Osteocyte (in vitro differentiated cells): Measurements from ENCODE around the gene RUSF1. TPM values are rescaled to one million over a fixed set of nuclear protein-coding genes. Genes with fewer than 3 reads are reported as not detected.

Experiments
- DNase-seq: peaks from one replicate; pipeline ENCODE4 v3.0.0; 2021; ENCODE audit warnings: mixed read lengths; ENCODE audit not compliant: unreplicated experiment; ENCODE audit errors: extremely low spot score
- H3K27ac Mint-ChIP-seq: one replicate; pipeline ENCODE4 v1.8.0; 2021; ENCODE audit warnings: mild to moderate bottlenecking, mixed read lengths; ENCODE audit not compliant: unreplicated experiment
- H3K27me3 Mint-ChIP-seq: one replicate; pipeline ENCODE4 v1.8.0; 2021; ENCODE audit warnings: mixed read lengths; ENCODE audit not compliant: unreplicated experiment
- H3K36me3 Mint-ChIP-seq: one replicate; pipeline ENCODE4 v1.8.0; 2021; ENCODE audit warnings: mixed read lengths; ENCODE audit not compliant: unreplicated experiment
- H3K4me1 Mint-ChIP-seq: one replicate; pipeline ENCODE4 v1.8.0; 2021; ENCODE audit warnings: mixed read lengths; ENCODE audit not compliant: unreplicated experiment
- H3K4me3 Mint-ChIP-seq: one replicate; pipeline ENCODE4 v1.8.0; 2021; ENCODE audit warnings: mild to moderate bottlenecking, moderate library complexity, mixed read lengths; ENCODE audit not compliant: unreplicated experiment
- H3K9me3 Mint-ChIP-seq: one replicate; pipeline ENCODE4 v1.8.0; 2021; ENCODE audit warnings: mixed read lengths; ENCODE audit not compliant: unreplicated experiment
- CTCF ChIP-seq: fragments of 200-600 bp; sonication (generic); IDR thresholded peaks from 2 replicates; pipeline ENCODE4 v1.5.0; 2021; ENCODE audit warnings: antibody characterized with exemption, mild to moderate bottlenecking, moderate library complexity
- total RNA-seq: library from RNA; stranded (reverse); gene quantifications from 2 replicates; pipeline ENCODE4 v1.2.1, GENCODE V29; 2021

Gene RUSF1
- total RNA-seq, 1 donor from 2014 or later: 72.5 TPM

GRCh38 chr16:31491778-31492418 lies 16.3 kb downstream of the RUSF1 start:
- peaks cover 9% of the 10 kb centered on the region for H3K4me1 Mint-ChIP-seq
- TF ChIP-seq CTCF: no peak
- H3K27ac Mint-ChIP-seq: no peak overlapping the region
- peaks cover 3% of the 10 kb centered on the region for H3K27me3 Mint-ChIP-seq
- no peak overlapping the region for H3K4me3 Mint-ChIP-seq
- no peaks in the 10 kb centered on the region for H3K9me3 Mint-ChIP-seq
- H3K36me3 Mint-ChIP-seq: peaks cover 34% of the 10 kb centered on the region
- no peak for DNase-seq

- DNase-seq: no peak
- no peak overlapping the region for H3K27ac Mint-ChIP-seq
- H3K4me3 Mint-ChIP-seq: no peak overlapping the region
- no peak for TF ChIP-seq CTCF
- H3K9me3 Mint-ChIP-seq: no peaks in the 10 kb centered on the region
- H3K27me3 Mint-ChIP-seq: peaks cover 3% of the 10 kb centered on the region
- H3K4me1 Mint-ChIP-seq: peaks cover 9% of the 10 kb centered on the region
- peaks cover 29% of the 10 kb centered on the region for H3K36me3 Mint-ChIP-seq
Measured at GRCh38 chr16:31489616-31490584, 18.3 kb downstream of the RUSF1 start.

GRCh38 chr16:31489298-31489564 lies 19.0 kb downstream of the RUSF1 start:
- no peaks in the 10 kb centered on the region for H3K9me3 Mint-ChIP-seq
- peaks cover 10% of the 10 kb centered on the region for H3K4me1 Mint-ChIP-seq
- DNase-seq: no peak
- TF ChIP-seq CTCF: no peak
- H3K4me3 Mint-ChIP-seq: no peak overlapping the region
- peaks cover 3% of the 10 kb centered on the region for H3K27me3 Mint-ChIP-seq
- no peak overlapping the region for H3K27ac Mint-ChIP-seq
- peaks cover 26% of the 10 kb centered on the region for H3K36me3 Mint-ChIP-seq

GRCh38 chr16:31488468-31489297 lies 19.5 kb downstream of the RUSF1 start:
- no peaks in the 10 kb centered on the region for H3K9me3 Mint-ChIP-seq
- no peak overlapping the region for H3K27ac Mint-ChIP-seq
- peaks cover 3% of the 10 kb centered on the region for H3K27me3 Mint-ChIP-seq
- H3K36me3 Mint-ChIP-seq: peaks cover 26% of the 10 kb centered on the region
- H3K4me1 Mint-ChIP-seq: peaks cover 11% of the 10 kb centered on the region
- DNase-seq: no peak
- TF ChIP-seq CTCF: no peak
- H3K4me3 Mint-ChIP-seq: peak overlapping the region; percentile 74
